NCI-H446 (cell line): Measurements from ENCODE around the gene DSCAM.

Experiments used
- DNase-seq, 2 experiments: peaks; one replicate each; lab custom pipeline; 2025; lab: John Stamatoyannopoulos, UW

Gene DSCAM

DNA sequence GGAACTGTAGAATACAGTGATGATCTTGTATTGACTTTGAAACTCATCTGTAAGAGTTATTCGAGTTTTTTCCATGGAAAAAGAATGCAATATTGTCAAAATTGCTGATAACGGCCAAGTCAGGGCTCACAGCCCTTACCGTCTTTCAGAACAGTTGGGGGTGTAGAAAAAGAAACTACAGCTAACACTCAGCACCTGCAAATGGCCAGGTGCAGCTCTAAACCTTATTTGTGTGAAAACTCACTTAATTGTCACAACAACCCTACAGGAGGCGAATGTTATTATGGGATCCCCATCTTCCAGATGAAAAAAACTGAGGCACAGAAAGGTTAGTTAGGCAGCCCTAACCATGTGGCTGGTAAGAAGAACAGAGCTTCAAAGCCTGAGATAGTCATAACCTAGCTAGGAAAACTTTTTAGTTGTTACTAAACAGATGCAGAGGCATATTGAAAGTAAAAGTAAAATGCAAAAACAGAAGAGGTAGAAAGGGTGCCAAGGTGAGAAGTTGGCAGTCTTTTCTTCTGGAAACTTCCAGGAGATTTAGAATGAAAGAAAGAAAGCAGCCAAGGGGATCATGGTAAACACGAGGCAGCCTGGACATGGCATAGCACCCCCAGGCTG lies 76.4 kb downstream of the DSCAM start:
- no peak for DNase-seq

DNA sequence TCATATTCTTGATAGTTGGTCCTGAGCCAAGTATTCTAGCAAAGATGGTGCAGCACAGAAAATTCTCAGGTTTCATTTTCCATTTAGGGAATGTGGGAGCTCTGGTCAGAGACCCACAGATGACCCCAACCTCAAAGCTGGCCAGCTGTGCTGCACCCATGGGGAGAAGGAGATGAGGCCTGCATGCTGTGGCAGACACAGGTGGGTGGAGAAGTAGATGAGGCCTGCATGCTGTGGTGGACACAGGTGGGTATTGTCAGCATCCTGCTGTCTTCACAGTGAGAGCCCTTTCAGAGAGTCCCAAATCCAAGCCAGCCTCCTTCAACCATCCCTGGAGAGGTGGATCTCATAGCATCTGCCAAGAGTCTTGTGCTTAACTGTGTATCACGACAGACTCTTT lies 77.7 kb downstream of the DSCAM start:
- DNase-seq = no peak

DNA sequence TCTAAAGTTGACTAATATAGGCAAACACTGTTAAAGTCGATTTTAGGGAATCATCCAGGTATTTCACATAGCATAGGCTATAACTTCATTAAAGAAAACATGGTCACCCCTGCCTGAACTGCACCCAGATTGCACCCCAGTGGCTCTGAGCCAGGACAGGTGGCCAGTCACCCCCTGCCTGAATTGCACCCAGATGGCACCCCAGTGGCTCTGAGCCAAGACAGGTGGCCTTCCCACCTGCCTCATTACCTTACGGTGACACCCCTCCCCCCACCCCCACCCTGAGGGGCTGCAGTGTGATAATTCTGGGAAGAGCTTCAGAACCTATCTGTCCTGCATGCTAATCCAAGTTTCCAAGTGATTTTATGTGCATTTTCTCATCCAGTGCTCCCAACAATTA lies 78.9 kb downstream of the DSCAM start:
- no peak for DNase-seq

DNA sequence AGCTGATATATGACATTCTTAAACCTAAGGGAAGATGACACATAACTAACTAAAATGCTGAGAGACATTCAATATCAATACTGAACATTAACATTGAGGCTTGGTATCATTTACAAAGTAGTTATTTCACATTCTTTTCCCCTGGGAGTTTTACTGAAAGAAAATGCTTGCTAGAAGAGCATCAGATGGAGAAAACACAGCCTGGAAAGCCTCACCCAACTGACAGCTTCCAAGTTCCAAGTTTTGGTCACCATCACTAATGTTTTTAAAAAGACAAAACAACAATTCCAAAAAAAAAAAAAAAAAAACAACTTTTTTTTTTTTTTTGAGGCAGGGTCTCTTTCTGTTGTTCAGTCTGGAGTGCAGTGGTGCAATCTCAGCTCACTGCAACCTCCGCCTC lies 80.6 kb downstream of the DSCAM start:
- no peak for DNase-seq

DNA sequence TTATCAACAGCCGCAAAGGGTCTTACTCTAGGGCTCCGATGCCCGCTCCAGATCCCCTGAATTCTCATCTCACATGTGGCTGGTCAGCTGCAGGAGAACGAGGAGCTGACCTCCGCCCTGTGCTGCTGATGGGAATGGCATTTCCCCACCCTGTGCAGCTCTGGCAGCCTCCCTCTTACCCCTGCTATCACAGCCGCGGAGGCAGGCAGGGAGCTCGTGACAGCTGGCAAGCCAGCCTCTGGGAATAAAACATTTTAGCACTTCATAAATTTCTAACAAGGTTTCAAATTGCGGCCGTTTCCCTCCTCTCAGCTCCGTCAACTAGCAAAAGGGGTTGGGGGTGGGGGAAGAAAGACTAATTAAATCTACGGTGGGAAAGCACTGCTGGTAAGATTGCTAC lies 81.1 kb downstream of the DSCAM start:
- DNase-seq = peak in 1 of 2 experiments; percentile 38

DNA sequence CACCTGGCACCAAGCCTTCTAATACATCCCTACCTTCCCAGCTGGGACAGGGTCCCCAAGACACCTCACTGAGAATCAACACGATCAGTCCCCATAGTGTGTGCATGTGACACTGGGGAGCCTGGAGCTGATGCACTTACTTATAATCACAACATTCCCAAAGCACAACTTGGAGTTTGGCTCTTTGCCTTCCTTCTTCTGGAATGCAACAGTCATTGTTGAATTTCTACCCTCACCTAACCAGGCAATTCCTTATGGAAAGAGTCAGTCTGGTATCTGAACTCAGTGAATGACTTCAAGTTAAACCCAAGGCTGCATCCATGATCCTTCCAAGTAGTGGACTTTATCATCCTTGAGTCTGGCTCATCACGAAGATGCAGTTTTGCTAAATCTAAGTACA lies 86.1 kb downstream of the DSCAM start:
- no peak for DNase-seq

DNA sequence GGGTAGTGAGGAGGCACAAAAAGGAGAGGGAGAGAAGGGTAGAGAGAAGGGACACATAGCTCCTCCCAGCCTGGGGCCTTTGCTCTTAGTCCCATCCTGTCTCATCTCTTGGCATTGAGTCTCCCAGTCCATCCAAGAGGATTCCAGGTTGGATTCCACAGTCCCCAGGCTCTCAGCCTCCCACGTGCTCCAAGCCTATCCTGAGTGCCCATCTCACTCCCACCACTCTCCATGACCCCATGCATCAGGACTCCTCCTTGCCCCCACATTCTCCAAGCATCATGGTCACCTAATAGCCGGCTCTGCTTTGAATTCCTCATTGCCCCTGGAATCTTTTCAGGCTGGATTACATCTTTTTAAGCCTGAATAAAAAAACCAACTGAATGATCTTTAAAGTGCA lies 87.9 kb downstream of the DSCAM start:
- no peak for DNase-seq

DNA sequence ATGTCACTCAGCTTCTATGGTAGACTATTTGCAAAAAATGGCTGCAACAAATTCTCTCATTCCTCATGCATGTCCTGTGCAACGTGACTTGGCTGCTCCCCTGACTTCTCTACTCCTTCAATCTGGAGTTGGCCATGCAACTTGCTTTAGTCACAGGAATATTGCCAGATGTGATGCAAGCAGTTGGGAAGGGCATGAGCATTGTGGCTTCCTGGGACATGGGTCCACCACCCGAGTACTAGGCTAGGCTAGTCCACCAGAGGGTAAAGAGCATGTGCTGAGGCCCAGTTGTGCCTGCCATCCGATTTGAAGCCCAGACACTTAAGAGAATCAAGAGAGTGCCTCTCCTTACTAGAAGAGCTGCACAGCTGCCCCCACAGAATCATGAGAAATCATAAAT lies 89.6 kb downstream of the DSCAM start:
- no peak for DNase-seq

DNA sequence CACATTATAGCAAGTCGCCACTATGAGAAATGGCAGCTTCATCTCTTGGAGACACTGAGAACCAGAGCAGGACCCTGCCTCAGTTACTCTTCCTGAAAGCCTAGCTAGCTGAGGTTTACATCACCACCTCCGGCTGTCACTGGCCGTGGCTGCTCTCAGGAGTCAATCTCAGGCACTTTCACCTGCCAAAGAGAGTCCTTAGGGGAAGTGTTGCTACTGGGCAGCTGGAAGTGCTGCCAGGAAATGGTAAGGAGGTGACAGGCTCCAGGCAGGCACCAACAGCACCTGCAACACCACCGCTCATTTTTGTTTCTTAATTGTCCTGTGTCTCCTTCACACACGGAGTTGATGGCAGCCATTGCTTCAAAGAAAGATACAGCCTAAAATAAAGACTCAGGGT lies 92.5 kb downstream of the DSCAM start:
- no peak for DNase-seq

DNA sequence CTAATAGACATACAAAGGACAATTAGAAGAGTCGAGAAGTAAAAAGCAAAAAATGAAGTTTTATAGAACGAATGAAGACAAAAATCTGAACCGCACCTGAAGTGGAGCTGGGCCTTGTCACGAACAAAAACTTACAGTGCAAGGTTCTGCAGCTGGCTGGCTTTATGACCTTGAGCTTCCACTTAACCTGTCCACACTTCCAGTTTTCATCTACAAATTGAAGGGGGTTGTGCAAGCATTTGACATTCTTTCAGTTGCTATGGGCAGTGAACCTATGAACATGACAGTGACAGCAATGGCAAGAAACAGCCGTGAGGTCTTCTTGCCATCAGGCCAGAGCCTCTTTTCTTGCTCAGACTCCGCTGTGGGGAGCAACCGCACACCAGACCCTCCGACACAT lies 93.2 kb downstream of the DSCAM start:
- no peak for DNase-seq

DNA sequence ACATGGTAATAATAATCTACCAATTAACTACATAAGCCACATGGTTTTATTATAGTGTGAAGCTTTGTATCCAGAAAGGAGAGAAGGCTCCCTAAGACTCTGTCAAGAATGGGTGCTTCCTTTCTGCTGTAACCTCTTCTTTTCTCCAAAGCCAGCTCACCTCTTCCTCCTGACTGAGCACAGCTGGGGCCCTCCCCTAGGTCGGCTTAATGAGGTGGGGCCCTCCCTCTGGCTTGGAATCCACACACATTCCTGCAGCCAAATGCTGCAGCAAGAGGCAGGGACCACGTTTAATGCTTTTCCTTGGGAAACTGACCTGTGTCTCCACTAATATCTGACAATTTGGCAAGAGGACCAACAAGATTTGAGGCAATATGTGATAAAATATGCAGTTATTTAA lies 94.8 kb downstream of the DSCAM start:
- DNase-seq = peak in 1 of 2 experiments; percentile 47

DNA sequence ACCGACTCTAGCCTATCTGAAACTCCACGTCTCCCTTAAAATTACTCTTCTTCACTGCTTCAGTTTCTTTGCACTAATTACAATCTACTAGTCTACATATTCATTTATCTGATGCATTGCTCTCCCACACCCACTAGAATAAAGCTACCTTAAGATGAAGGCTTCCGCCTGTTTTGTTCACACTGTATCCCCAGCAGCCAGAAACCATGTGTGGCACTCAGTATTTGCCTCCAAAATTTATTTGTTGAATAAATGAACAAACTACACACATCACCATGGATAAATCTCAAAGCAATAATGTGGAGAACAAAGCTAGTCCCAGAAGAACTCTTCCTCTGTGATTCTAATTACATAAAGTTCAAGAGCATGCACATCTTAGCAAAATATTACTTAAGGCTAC lies 95.7 kb downstream of the DSCAM start:
- no peak for DNase-seq

DNA sequence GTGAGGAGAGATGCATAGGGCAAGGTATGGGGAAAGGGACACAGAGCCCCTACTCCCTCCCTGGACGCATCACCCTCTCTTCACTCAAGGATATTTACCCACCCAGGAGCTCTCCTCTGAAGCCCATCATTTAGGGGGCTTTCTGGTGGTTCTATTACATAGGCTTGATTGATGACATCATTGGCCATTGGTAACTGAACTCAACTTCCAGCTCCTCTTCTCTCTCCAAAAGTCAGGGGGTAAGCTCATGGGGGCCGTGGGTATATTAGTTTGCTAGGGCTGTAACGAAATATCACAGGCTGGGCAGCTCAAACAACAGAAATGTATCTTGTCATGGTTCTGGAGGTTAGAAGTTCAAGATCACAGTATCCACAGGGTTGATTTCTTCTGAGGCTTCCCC lies 110.8 kb downstream of the DSCAM start:
- no peak for DNase-seq

DNA sequence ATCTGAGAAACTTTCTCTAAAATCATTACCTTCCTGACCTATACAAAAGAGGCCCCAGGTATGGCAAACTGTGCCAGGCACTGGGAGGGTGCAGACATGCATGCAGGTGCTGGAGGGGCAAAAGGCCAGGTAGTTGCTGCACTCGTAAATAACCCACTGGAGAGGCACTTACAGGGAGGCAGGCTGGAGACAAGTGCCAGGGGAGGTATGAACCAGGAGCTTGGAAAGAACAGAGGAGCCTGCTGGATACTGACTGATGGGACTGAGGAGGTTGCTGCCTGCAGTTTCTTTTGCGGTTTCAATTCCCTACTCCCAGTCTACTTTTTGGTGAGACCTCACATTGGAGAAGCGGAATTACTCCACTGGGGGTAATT lies 113.9 kb downstream of the DSCAM start:
- DNase-seq = no peak

DNA sequence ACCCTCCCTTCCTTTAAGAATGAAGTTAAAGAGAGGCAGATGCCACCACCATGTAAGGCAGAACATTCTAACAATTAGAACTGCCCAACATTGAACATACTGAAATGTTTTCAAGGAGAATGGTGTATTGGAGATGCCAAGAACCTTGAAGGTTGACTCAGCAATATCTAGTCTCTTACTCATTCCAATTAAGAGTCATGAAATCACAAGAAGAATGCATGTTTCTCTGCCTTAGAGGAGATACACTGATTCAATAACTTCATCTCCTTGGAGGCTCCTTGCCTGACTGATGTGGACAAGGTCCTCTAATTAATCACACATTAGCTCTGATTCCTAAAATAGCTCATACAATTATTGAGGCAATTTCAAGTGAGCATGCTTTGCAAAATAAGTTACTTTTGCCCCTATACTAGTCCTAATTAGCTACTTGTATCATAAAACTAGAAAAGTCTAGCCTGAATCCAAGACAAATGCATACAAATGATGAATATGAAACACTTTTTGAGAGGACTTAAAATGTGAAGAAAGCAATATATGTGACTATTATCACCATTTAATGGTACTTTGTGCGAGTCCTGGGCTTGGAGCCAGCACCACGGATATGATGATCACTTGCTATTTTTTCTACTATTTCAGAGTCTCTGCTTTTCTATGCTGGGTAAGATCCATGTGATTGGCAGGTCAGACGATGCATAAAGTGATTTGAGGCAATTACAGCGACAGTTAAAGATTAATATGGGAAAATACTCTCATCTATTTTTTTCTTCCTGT lies 114.5 kb downstream of the DSCAM start:
- no peak for DNase-seq

DNA sequence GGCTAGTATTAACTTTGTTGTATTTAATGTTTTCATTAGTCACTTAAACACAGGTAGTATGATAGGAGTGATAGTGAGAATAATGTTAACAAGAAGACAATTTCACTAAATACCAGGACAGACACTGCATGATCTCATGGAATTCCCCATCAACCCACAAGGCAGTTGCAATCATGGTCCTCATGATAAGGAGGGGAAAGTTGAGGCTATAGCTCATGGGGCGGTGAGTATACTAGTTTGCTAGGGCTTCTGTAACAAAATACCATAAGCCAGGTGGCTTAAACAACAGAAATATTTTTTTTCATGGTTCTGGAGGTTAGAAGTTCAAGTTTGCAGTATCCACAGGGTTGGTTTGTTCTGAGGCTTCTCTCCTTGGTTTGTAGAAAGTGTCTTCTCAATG lies 115.8 kb downstream of the DSCAM start:
- no peak for DNase-seq

DNA sequence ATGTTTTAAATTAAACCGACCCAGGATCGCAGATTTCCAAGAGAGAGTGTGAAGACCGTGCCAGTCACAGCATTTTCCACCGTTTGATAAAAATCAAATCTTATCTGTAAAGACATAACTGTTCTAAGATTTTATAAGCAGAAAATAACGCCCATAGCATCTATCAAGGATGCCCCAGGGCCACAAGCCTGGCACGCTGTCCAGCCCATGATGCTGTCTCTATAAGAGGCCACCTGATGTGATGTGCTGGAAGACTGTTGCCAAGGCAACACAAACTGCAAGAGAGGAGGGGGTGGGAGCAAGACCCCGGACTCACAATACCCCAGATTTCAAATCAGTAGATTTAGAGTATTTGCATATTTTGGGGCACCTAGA lies 116.5 kb downstream of the DSCAM start:
- DNase-seq = no peak

DNA sequence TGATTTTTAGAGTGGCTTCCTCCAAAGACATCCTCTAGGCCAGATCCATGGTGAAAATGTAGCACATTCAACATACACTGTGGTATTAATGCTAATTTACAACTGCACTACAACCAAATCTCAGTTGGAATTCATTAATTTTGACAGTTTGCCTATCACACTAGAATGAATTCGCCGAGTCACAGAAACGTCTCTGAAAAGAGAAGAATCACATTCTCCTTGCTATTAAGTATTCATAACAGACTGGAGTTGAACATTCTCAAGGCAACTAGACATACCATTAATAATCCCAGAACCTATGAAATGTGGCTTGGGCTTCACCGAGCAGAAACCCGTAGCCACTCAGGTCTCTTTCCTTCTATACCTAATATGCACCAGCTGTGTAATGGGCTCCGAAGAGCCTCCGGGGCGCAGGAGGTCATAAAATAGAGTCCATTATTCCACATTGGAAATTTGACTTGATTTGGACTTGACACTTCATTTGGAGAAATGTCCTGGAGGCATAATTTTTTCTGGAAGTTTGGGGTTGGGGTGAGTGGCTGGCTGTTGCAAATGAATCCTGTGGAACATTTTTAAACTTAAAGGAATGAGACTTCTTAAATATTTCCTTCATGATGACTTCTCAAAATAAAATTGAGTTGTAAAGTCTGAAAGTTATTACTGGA lies 117.1 kb downstream of the DSCAM start:
- no peak for DNase-seq

DNA sequence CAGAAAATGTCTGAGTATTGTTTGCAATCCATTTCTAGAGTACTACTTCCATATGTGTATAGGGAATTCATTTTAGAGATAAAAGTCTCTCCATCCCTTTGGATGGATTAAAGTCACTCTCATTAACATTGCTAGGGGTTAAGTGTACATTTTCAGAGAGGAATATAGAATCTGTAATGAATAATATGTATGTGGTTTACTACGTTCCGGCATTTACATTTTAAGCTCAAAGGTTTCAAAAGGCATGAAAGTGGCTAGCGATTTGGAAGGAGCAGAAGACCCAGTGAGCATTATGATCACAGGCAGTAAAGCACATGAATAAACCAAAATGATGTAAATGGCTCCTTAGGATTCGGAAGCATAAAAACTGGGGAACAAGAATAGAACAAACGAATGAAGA lies 123.0 kb downstream of the DSCAM start:
- no peak for DNase-seq

DNA sequence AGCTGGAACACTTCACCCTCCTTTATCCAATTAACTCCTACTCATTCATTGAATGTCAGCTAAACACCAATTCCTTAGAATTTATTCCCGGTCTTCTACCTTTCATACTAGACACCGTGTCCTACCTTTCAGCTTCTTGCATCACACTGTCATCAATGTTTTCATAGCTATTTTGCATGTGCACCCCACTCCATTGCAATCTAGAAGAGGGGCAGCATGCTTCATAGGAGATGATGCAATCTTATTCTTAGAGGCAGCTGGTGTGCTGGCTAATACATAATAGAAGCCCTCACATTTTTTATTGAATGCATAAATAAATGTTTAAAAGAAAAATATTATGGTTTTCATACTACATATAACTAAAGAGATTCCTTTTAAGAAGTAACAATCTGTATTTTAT lies 123.6 kb downstream of the DSCAM start:
- DNase-seq = no peak

DNA sequence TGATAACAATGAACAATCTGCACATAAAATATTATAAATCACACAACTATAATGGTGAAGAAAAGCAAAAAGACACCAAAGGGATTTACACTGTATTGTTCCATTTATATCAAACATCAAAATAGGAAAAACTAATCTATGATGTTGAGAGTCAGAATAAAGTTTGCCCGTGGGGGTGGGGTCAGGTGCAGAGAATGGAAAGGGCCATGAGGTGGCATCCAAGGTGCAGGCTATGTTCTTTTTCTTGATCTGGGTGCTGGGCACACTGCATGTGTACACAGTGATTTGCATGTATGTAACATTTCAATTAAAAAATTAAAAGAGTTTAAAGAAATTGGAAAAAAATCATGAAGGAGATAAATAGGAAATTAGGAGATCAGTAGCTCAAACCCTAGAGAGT lies 127.3 kb downstream of the DSCAM start:
- DNase-seq = no peak

DNA sequence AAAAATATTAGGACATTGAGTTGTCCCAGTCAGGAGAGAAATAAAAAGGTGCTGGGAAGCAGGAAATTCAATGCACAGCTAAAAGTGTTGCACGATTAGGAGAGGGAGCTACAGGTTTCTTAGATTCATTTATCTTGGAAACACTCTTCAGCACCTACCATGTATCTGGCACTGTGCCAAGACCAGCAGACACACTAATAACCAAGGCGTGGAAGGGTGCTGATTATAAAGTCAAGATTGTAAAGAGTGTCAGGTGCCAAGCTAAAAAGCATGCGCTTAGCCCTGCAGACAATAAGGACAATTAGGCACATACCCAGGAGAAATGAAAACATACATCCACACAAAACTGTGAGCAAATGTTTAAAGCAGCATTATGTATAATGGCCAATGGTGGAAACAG lies 129.9 kb downstream of the DSCAM start:
- peak in 1 of 2 experiments; percentile 27 for DNase-seq

DNA sequence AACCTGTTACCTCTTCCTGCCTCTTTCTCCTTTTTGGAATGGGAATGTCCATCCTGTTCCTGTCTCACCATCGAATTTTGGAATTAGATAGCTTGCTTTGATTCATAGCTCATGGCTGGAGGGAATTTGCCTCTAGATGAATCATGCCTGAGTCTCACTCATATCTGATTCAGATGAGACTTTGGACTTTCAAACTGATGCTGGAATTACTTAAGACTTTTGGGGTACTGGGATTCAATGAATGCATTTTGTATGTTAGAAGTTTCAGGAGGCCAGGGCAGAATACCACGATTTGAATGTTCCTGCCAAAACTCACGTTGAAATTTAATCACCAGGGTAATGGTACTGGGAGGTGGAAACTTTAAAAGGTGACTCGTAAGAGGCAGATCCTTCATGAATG lies 132.4 kb downstream of the DSCAM start:
- no peak for DNase-seq
